HG02623 (cell line): ENCODE data around the gene CLCN1.

ENCODE experiments used
- ATAC-seq: cut with Tn5 transposase; IDR thresholded peaks from one replicate; pipeline ENCODE4 v1.9.1; 2021; ENCODE audit warnings: moderate library complexity; ENCODE audit not compliant: unreplicated experiment

The CLCN1 gene

GRCh38 chr7:143362131-143363015 lies 46.5 kb downstream of the CLCN1 start, which contains the start of gene FAM131B:
Gene FAM131B (minus strand): TSS chr7:143362713. CDS start chr7:143362603, 110 bp downstream.
- ATAC-seq, result no peak

- ATAC-seq, result no peak
Observed at GRCh38 chr7:143363016-143363937, 47.4 kb downstream of the CLCN1 start.

- no peak for ATAC-seq
Observed at GRCh38 chr7:143367972-143368371, 52.1 kb downstream of the CLCN1 start.

GRCh38 chr7:143368387-143368786 lies 52.5 kb downstream of the CLCN1 start:
- no peak for ATAC-seq

GRCh38 chr7:143369678-143370651 lies 54.1 kb downstream of the CLCN1 start:
- no peak for ATAC-seq

- no peak for ATAC-seq
Observed at GRCh38 chr7:143372070-143372469, 56.2 kb downstream of the CLCN1 start.

- ATAC-seq, result no peak
Observed at GRCh38 chr7:143373255-143373794, 57.4 kb downstream of the CLCN1 start.

- no peak for ATAC-seq
Observed at GRCh38 chr7:143374561-143374960, 58.6 kb downstream of the CLCN1 start.

GRCh38 chr7:143375298-143376034 lies 59.6 kb downstream of the CLCN1 start:
- no peak for ATAC-seq

- no peak for ATAC-seq
Observed at GRCh38 chr7:143376396-143376795, 60.5 kb downstream of the CLCN1 start.

GRCh38 chr7:143379611-143380259 lies 63.8 kb downstream of the CLCN1 start:
- no peak for ATAC-seq

- ATAC-seq, result peak; percentile 48
Observed at GRCh38 chr7:143380260-143380645, 64.3 kb downstream of the CLCN1 start.

- peak; percentile 79 for ATAC-seq
Observed at GRCh38 chr7:143380646-143381426, 64.9 kb downstream of the CLCN1 start, which contains the start of gene ZYX. Gene ZYX (plus strand): TSS chr7:143381345. CDS start chr7:143381572, 227 bp downstream.

- ATAC-seq, result peak; percentile 6
Observed at GRCh38 chr7:143381427-143382125, 65.7 kb downstream of the CLCN1 start.

- ATAC-seq, result no peak
Observed at GRCh38 chr7:143382126-143382790, 66.3 kb downstream of the CLCN1 start.

- no peak for ATAC-seq
Observed at GRCh38 chr7:143382791-143383641, 67.1 kb downstream of the CLCN1 start.
